MG63 (cell line): ENCODE data around the gene SLC45A2. TPM values are rescaled to one million over a fixed set of nuclear protein-coding genes. Genes with fewer than 3 reads are reported as not detected.
A peak's percentile ranks its signal among the peaks of the same experiment; 100 is the strongest.
"Not testable (repeated sequence)": the region's sequence is repeated elsewhere in the genome, so short reads cannot be mapped to it uniquely, and the experiment has no call there.

Source experiments
- DNase-seq: peaks from one replicate; pipeline ENCODE4 v3.0.0-alpha.2; 2020
- H3K27me3 ChIP-seq: fragments of 250-450 bp; sonication (Bioruptor Pico); 2 replicates; pipeline ENCODE4 v1.5.1; 2020; ENCODE audit warnings: mild to moderate bottlenecking, moderate library complexity
- H3K36me3 ChIP-seq: fragments of 250-450 bp; sonication (Bioruptor Pico); 2 replicates; pipeline ENCODE4 v1.5.1; 2020; ENCODE audit warnings: mild to moderate bottlenecking, moderate library complexity
- H3K4me3 ChIP-seq: fragments of 250-450 bp; sonication (Bioruptor Pico); 2 replicates; pipeline ENCODE4 v1.5.1; 2020; ENCODE audit warnings: mild to moderate bottlenecking, moderate library complexity
- H3K9me3 ChIP-seq: fragments of 250-450 bp; sonication (Bioruptor Pico); 2 replicates; pipeline ENCODE4 v1.5.1; 2020; ENCODE audit warnings: mild to moderate bottlenecking, moderate library complexity
- total RNA-seq: library from RNA; depleted of rRNA; stranded (reverse); fragments of >200 nt; shearing (Covaris generic); gene quantifications from 2 replicates; pipeline ENCODE4 v1.2.3, GENCODE V29; 2014; ENCODE audit warnings: low replicate concordance

SLC45A2 gene
- total RNA-seq, 1 experiment from 2014 or later, result not detected

- DNase-seq, result peak; percentile 49
Observed at GRCh38 chr5:33981408-33982162, 2.9 kb downstream of the SLC45A2 start.

DNA sequence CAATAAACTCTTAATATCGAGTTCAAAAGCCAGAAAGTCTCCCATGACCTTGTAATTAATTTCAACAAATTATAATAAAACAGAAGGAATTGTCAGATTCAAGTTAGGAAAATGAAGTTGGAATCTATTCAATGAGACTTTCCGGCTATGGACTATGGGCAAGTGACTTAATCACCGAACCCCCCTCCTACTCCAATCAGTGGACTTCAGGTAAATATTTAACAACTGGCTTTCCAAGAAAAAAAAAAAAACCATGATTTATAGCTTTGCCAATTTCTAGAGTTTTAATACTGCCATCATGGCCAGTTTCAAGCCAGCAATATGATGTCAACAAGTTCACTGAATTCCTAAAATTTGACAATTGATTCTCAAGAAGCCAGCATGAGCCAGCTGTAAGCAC lies 4.5 kb downstream of the SLC45A2 start:
- DNase-seq, result no peak
- H3K9me3 ChIP-seq, result no peaks in the 10 kb centered on the region
- no peaks in the 10 kb centered on the region for H3K36me3 ChIP-seq

More at GRCh38 chr5:33981408-33982162, 2.9 kb downstream of the SLC45A2 start:
- Histone ChIP-seq H3K4me3 (no peak overlapping the region), H3K9me3 (no peaks in the 10 kb centered on the region), H3K36me3 (no peaks in the 10 kb centered on the region), H3K27me3 (no peaks in the 10 kb centered on the region)

DNA sequence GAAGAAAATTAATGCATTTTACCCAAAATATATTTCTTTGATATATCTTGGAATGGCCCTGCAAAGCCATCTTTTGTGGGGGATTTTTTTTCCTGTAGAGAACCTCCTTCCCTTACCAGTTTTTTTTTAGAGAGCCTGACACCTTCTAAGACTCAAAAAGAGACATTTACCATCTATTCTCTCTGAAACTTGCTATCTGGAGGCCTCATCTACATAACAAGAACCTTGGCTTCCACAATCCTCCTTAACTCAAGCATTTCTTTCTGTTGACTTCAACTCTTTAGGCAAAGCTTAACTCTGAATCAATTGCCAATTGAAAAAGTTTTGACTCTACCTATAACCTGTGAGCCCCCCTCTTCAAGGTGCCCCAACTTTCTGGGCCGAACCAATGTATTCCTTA lies 6.2 kb downstream of the SLC45A2 start:
- DNase-seq, result no peak
- Histone ChIP-seq H3K36me3 (no peaks in the 10 kb centered on the region), H3K27me3 (no peaks in the 10 kb centered on the region), H3K4me3 (no peak overlapping the region), H3K9me3 (no peaks in the 10 kb centered on the region)

More for the DNA sequence above, 4.5 kb downstream of the SLC45A2 start:
- no peaks in the 10 kb centered on the region for H3K27me3 ChIP-seq
- H3K4me3 ChIP-seq, result no peak overlapping the region

- Histone ChIP-seq H3K36me3 (no peaks in the 10 kb centered on the region), H3K9me3 (no peaks in the 10 kb centered on the region), H3K27me3 (no peaks in the 10 kb centered on the region), H3K4me3 (no peak overlapping the region)
- DNase-seq, result no peak
Observed at GRCh38 chr5:33976307-33976706, 8.2 kb downstream of the SLC45A2 start.

GRCh38 chr5:33975852-33976251 lies 8.6 kb downstream of the SLC45A2 start:
- no peaks in the 10 kb centered on the region for H3K27me3 ChIP-seq
- H3K9me3 ChIP-seq, result no peaks in the 10 kb centered on the region
- no peak overlapping the region for H3K4me3 ChIP-seq
- DNase-seq, result no peak
- H3K36me3 ChIP-seq, result no peaks in the 10 kb centered on the region

GRCh38 chr5:33973271-33973670 lies 11.2 kb downstream of the SLC45A2 start:
- H3K9me3 ChIP-seq, result no peaks in the 10 kb centered on the region
- no peak overlapping the region for H3K4me3 ChIP-seq
- H3K27me3 ChIP-seq, result no peaks in the 10 kb centered on the region
- H3K36me3 ChIP-seq, result no peaks in the 10 kb centered on the region
- no peak for DNase-seq

DNA sequence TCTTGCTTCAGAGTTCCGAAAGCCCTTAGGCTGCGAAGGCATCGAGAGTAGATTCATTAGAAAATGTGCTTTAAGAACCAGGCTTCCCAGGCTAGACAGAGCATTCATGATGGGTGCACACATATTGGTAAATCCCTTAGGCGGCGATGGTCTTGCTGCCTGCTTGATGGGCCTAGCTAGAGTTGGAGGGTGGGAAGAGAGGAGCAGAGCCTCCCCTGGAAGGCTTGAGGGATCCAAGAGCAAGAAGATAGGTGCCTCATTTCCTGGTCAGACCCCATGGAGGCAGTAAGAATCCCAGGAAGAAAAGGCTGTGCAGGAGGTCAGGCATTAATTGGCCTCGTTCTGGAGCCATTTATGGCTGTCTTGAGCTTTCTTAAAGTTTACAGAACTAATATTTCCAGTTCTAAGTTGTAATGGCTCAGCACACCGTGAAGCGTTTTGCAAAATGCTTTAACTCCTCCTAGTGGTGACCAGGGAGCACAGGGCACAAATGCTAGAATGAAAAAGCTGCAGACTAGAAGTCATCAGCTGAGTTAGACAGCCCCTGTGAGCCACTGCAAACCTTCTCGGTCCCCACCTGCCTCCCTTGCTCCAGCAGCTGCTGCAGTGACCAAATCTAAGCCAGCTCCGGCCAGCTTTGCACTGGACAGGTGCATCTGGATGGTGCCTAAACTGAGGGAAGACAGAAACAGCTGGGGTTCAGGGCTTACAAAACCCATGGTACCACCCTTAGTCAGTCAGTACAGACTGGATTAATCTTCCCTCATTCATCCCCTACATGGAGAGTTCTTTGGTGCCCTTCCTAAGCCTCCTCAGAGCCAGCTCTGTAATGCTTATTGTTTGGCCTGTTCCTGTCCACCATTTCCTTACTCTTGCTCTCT lies 14.7 kb downstream of the SLC45A2 start:
- no peak for DNase-seq
- H3K9me3 ChIP-seq, result no peaks in the 10 kb centered on the region
- H3K27me3 ChIP-seq, result no peaks in the 10 kb centered on the region
- H3K36me3 ChIP-seq, result no peaks in the 10 kb centered on the region
- H3K4me3 ChIP-seq, result no peak overlapping the region

GRCh38 chr5:33968211-33969005 lies 16.1 kb downstream of the SLC45A2 start:
- Histone ChIP-seq H3K27me3 (no peaks in the 10 kb centered on the region), H3K4me3 (no peak overlapping the region), H3K9me3 (no peaks in the 10 kb centered on the region), H3K36me3 (no peaks in the 10 kb centered on the region)
- DNase-seq, result no peak

DNA sequence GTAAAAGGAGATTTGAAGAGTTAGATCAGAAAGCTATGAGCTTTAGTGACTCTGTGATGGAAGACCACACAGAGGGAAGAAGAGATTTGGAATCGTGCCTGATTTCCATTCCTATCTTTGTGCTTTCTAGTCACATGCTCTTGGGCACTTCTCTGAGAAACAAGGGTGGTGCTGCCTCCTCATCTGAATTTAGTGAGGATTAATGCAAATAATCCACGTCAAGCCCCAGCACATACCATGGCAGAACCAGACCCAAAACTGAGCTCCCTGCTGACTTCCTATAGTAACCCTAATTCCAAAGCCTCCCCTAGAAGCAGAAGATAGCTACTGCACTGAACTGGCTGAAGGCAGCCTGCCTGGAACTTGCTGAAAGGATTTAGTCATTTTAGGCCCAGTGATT lies 17.7 kb downstream of the SLC45A2 start:
- H3K27me3 ChIP-seq, result no peaks in the 10 kb centered on the region
- H3K9me3 ChIP-seq, result no peaks in the 10 kb centered on the region
- no peak overlapping the region for H3K4me3 ChIP-seq
- DNase-seq, result no peak
- H3K36me3 ChIP-seq, result no peaks in the 10 kb centered on the region

GRCh38 chr5:33964132-33964700 lies 20.3 kb downstream of the SLC45A2 start:
- Histone ChIP-seq H3K36me3 (no peaks in the 10 kb centered on the region), H3K9me3 (no peaks in the 10 kb centered on the region), H3K27me3 (peaks cover 3% of the 10 kb centered on the region; the same call in 1 of the 2 replicates), H3K4me3 (no peak overlapping the region)
- no peak for DNase-seq

- Histone ChIP-seq H3K4me3 (no peak overlapping the region), H3K36me3 (no peaks in the 10 kb centered on the region), H3K9me3 (no peaks in the 10 kb centered on the region; the same call in 1 of the 2 replicates), H3K27me3 (peaks cover 3% of the 10 kb centered on the region; the same call in 1 of the 2 replicates)
- no peak for DNase-seq
Observed at GRCh38 chr5:33958176-33958575, 26.3 kb downstream of the SLC45A2 start.

GRCh38 chr5:33957577-33958150 lies 26.8 kb downstream of the SLC45A2 start:
- no peaks in the 10 kb centered on the region; the same call in 1 of the 2 replicates for H3K9me3 ChIP-seq
- no peak overlapping the region for H3K4me3 ChIP-seq
- no peaks in the 10 kb centered on the region for H3K36me3 ChIP-seq
- H3K27me3 ChIP-seq, result peaks cover 3% of the 10 kb centered on the region; the same call in 1 of the 2 replicates
- DNase-seq, result no peak

GRCh38 chr5:33952175-33952574 lies 32.3 kb downstream of the SLC45A2 start:
- not testable (repeated sequence) for H3K27me3 ChIP-seq, DNase-seq, H3K36me3 ChIP-seq, H3K4me3 ChIP-seq, H3K9me3 ChIP-seq

DNA sequence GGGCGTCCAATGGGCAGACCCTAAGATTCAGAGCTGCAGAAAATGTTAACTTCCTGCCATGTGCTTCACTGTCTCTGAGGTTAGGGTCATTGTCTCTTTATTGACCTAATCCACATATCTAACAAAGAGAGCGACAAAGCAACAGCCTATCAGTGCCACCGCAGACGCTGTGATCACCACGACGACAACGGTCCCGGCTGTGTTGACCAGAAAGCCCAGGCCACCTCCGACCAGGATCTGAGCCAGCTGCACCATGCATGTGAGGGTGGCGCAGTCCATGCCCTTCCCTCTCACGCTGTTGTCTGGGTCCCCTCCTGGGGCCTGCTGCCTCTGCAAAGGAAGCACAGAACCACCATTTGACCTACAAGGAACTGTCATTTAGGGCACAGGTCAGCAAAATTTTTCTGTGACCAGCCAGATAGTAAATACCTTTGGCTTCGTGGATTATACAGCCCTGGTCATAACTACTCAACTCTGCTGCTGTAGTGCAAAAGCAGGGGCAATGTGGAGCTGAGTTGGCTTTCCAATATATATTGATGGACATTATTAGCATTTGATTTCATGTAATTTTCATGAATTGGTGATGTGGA lies 39.9 kb downstream of the SLC45A2 start:
- Histone ChIP-seq H3K27me3 (peaks cover 27% of the 10 kb centered on the region), H3K4me3 (no peak overlapping the region), H3K9me3 (no peaks in the 10 kb centered on the region), H3K36me3 (no peaks in the 10 kb centered on the region)
- DNase-seq, result no peak

- H3K9me3 ChIP-seq, result no peaks in the 10 kb centered on the region
- no peak overlapping the region for H3K4me3 ChIP-seq
- peaks cover 60% of the 10 kb centered on the region for H3K27me3 ChIP-seq
- no peak for DNase-seq
- no peaks in the 10 kb centered on the region for H3K36me3 ChIP-seq
Observed at GRCh38 chr5:33941090-33941489, 43.4 kb downstream of the SLC45A2 start.
